GM11168 (cell line): ENCODE data around the gene RHOT2.

ENCODE experiments used
- in situ Hi-C: fragments of 300-500 bp; cut with MboI; formaldehyde crosslinking; loops from one replicate; pipeline ENCODE4 v1.12.0; 2022; ENCODE audit warnings: low sequenced_read_pairs; ENCODE audit not compliant: unreplicated experiment

Gene RHOT2

DNA sequence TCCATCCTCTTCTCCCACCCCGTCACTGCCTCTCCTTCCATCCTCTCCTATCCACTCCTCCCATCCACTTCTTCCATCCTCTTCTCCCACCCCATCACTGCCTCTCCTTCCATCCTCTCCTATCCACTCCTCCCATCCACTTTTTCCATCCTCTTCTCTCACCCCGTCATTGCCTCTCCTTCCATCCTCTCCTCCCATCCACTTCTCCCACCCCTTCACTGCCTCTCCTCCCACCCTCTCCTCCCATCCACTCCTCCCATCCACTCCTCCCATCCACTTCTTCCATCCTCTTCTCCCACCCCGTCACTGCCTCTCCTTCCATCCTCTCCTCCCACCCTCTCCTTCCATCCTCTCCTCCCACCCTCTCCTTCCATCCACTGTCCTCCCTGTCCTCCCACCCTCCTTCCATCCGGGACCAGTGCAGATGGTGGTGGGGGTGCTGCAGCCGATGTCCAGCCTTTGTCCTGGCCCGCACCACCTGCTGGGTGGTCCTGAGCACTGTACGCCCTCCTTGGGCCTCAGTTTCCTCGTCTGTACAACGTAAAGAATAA is 36.0 kb upstream of the RHOT2 start:
- in situ Hi-C loops, result no loop called here

DNA sequence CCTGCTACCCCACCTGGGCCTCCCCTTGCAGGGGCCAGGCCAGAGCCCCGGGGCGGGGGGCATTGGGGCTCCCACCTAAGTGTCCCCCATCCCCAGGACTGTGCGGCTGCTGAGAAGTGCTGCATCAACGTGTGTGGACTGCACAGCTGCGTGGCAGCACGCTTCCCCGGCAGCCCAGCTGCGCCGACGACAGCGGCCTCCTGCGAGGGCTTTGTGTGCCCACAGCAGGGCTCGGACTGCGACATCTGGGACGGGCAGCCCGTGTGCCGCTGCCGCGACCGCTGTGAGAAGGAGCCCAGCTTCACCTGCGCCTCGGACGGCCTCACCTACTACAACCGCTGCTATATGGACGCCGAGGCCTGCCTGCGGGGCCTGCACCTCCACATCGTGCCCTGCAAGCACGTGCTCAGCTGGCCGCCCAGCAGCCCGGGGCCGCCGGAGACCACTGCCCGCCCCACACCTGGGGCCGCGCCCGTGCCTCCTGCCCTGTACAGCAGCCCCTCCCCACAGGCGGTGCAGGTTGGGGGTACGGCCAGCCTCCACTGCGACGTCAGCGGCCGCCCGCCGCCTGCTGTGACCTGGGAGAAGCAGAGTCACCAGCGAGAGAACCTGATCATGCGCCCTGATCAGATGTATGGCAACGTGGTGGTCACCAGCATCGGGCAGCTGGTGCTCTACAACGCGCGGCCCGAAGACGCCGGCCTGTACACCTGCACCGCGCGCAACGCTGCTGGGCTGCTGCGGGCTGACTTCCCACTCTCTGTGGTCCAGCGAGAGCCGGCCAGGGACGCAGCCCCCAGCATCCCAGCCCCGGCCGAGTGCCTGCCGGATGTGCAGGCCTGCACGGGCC is 35.2 kb upstream of the RHOT2 start:
- in situ Hi-C loops, result no loop called here

DNA sequence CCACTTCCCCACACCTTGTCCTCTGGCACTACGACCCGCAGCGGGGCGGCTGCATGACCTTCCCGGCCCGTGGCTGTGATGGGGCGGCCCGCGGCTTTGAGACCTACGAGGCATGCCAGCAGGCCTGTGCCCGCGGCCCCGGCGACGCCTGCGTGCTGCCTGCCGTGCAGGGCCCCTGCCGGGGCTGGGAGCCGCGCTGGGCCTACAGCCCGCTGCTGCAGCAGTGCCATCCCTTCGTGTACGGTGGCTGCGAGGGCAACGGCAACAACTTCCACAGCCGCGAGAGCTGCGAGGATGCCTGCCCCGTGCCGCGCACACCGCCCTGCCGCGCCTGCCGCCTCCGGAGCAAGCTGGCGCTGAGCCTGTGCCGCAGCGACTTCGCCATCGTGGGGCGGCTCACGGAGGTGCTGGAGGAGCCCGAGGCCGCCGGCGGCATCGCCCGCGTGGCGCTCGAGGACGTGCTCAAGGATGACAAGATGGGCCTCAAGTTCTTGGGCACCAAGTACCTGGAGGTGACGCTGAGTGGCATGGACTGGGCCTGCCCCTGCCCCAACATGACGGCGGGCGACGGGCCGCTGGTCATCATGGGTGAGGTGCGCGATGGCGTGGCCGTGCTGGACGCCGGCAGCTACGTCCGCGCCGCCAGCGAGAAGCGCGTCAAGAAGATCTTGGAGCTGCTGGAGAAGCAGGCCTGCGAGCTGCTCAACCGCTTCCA is 34.4 kb upstream of the RHOT2 start:
- in situ Hi-C loops, result no loop called here

DNA sequence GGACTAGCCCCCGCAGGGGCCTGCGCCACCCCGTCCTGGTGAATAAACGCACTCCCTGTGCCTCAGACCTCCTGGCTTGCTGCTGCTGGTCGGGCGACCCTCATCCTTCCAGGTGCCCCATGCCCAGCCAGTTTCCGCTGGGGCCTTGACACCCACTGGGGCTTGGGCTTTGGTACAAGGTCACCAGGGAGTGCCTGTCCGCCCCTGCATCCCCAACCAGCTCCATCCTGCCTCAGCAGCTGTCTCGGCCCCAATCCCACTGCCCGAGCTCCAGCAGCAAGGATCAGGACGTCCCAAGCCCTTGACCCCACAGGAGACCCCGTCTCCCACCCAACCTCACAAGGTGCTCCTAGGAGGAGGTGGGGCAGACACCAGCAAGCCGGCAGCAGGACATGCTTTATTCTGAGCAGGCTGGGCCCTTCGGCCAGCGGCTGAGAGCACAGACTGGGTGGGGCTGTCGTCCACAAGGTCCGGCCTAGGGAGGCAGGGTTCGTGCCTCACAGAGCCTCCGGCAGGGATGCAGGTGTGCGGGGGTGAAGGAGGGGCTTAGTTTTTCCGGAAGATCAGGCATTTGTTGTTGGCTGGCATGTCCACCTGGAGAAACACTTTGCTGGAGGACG is 33.8 kb upstream of the RHOT2 start:
- in situ Hi-C loops, result no loop called here

DNA sequence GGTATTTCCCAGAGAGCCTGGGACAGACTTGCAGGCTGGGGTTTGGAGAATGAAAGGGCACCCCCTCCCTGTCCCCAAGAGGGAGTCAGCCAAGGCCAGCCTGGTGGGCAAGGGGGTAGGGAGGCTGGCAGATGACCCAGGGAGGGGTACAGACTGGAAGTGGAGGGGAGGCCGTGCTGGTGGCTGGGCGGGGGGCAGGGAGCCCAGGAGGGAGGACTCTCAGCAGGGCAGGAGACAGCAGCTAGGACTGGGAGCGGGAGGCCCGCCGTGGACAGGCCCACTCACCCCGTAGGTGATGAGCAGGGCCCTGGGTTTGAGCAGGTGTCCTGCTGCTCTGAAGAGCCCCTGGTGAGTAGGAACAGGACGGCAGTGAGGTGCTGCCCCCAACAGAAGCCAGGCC is 32.9 kb upstream of the RHOT2 start:
- in situ Hi-C loops, result no loop called here

DNA sequence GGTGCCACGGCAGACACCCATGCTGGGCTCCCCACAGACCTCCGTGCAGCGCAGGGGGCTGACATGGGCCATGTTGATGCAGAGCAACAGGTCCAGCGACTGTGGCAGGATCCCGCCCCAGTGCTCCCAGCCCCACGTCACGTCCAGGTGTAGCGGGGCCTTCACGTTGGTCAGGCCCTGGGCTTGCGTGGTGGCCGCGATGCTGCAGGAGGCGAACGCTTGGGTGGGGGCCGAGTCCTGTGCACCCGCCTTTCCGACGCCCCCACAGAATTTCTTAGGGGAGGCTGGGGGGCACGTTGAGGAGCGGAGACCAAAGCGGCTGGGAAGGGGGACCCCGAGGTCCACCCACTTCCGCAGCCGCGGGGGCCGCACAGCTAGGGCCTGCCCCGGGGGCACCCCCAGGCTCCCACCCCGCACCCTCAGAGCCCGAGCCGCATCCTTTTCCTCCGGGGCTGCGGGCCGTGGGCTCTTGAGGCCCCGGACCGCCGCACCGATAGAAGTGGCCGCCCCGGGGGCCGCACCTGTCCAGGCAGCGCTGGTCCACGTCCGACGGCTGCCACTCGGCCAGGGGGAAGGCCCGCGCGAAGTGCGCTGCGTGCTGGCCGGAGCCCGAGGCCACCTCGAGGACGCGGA is 32.2 kb upstream of the RHOT2 start:
- in situ Hi-C loops, result no loop called here

DNA sequence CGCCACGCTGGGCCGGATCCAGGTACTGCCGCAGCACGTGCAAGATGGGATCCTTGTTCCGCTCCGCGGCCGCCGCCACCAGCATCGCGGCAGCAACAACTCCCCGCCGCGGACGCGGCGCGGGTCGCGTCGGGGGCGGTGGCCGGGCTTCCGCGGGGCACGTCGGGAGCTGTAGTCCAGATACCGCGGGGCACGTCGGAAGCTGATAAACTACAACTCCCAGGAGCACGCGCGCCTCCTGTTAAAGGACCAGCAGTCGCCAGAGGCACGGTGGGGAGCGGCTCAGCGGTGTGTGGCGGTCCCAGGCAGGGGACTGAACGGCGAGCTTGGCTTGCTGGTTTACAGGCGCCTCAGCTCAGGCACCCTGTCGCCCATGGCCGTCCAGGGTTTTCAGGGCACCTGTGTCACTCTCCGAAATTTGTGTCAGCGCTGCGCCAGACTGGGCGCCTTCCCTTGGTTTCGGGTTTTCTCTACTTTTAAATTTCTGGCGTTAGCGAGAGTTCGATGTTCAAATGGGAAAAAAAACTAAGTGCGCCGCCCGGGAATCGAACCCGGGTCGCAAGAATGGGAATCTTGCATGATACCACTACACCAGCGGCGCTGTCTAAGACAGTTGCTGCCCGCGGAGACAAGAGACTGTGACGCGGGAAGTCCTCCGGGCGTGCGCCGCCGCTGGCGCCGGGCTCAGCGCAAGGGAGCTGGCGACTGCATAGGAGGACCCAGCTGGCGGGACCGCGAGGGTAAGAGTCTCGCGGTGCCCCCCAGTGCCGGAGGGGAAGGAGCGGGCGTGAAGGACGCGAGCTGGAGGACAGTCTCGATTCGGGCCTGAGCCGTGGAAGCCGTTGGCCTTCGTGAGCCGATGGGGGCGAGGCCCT is 31.5 kb upstream of the RHOT2 start, which contains the start of gene METTL26:
Gene METTL26 (minus strand): TSS at position 100 of the 875 bp plus-strand sequence. CDS start 15 bp downstream, at position 85.
- in situ Hi-C loops, result no loop called here

DNA sequence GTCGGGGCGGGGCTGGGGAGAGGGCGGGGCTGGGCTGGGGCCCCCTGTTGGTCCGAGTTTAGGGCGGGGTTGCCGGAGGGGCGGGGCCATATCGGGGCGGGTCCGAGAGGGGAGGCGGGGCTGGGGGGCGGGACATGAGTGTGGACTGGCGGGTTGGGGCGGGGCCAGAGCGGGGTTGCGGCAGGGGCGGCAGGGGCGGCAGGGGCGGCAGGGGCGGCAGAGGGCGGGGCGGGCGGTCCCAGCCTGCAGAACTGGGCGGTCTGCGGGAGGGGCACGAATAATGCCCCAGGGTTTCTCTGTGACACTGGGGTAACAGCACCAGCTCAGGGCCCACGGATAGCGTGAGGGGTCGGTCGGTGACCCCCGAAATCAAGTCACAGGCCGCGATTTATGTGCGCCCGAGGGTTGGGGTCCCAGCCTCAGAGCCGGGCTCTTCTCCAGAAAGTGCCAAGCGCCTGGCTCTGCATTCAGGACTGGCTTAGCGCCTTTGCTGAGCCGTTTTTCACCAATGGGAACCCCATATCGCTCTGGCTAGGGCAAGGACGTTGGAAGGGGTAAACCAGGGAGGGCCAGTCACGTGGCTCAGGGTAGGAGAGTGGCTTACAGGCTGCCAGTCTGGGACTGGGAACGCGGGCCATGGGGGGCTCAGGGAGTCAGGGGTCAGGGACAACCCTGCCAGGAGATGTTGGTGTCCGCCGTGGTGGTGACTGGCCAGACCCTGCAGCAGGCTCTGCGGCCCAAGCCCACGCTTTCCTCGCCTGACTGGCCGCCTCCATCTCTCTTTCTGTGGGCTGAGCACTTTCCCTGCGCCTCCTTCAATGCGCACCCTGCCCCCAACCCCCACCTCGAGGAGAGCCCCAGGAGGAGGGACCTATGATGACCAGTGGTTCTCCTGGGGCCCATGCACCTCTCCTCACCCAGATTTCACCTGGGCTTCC is 30.6 kb upstream of the RHOT2 start:
- in situ Hi-C loops, result no loop called here

DNA sequence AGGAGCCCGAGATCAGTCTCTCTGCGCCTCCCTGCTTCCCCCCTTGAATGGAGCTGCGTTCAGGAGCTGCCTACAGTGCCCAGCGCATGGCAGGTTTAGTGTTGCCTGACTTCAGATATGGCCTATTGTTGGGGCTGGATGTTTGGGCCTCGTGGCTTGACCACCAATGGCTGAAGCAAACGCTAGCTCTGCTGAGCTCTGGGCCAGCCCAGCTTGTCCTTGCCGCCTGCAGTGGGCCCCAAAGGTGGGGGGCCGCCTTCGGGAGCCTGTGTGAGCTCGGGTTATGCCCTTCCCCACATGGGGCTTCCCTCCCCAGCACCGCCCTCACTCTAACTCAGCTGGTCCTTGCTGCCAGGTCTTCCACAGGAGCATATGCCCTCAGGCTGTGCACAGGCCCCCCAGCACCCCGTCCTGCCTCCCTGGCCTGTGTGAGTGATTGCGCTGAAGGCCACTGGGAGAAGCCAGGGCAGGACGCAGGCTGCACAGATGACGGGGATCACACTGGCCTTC is 29.8 kb upstream of the RHOT2 start:
- in situ Hi-C loops, result no loop called here

DNA sequence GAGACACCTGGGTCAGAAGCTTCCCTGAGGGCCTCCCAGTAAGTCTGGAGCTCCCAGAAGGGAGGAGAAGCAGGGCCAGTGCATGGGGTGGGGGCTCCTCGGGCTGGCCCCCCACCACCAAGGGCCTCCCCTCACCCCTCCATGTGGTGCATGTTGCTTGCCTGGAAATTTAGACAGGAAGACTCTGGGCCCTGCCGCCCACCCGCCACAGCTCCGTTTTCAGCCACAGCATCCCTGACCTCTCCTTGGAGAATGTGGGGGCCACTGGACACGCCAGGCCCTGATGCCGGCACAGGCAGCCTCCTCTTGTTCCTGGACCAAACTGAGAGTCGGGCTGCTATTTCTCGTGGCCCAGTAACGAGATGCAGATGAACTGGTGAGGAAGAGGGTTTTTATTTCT is 29.1 kb upstream of the RHOT2 start:
- in situ Hi-C loops, result no loop called here

DNA sequence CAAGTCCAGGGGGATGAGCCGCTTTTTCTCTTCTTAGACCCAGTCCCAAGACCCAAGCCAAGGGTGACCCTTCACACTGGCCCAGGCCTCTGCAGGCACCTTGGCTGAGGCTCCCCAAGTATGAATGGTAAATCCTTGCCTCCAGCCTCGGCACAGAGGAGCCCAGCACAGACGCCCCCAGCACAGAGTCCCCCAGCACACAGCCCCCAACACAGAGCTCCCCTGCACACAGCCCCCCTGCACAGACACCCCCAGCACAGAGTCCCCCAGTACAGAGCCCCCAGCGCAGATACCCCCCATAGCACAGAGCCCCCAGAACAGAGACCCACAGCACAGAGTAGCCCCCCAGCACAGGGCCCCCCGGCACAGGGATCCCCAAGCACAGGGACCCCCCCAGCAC is 27.3 kb upstream of the RHOT2 start:
- in situ Hi-C loops, result no loop called here

DNA sequence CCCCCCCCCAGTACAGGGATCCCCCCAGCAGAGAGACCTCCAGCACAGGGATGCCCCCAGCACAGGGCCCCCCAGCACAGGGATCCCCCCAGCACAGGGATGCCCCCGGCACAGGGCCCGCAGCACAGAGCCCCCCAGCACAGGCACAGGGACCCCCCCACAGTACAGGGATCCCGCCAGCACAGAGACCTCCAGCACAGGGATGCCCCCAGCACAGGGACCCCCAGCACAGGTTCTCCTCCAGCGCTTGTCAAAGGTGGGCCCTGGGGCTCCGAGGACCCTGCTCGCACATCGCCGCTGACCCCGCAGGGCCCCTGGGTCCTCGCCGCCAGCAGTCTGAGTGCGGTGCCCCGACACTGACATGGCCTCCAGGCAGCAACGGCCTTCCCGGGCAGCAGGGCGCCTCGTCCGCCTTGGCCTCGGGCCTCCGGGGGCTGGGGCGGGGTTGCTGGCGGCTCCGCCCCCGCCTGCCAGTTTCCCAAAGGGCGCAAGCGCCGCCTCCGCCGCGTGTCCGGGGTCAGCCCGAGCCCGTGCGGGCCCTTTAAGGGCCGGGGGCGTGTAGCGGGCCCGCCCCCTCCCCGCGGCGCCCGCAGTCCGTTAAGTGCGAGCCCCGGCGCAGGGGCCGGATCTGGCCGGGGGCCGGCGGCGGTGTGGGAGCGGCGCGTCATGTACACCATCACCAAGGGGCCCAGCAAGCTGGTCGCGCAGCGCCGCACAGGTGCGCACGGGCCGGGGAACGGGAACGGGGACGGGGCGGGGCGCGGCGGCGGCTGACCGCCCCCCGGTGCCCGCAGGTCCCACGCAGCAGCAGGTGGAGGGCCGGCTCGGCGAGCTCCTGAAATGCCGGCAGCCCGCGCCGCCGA is 26.4 kb upstream of the RHOT2 start, which contains the start of gene MCRIP2:
Gene MCRIP2 (plus strand): TSS at position 503 of the 863 bp plus-strand sequence. CDS start 164 bp downstream, at position 667.
- in situ Hi-C loops, result no loop called here

DNA sequence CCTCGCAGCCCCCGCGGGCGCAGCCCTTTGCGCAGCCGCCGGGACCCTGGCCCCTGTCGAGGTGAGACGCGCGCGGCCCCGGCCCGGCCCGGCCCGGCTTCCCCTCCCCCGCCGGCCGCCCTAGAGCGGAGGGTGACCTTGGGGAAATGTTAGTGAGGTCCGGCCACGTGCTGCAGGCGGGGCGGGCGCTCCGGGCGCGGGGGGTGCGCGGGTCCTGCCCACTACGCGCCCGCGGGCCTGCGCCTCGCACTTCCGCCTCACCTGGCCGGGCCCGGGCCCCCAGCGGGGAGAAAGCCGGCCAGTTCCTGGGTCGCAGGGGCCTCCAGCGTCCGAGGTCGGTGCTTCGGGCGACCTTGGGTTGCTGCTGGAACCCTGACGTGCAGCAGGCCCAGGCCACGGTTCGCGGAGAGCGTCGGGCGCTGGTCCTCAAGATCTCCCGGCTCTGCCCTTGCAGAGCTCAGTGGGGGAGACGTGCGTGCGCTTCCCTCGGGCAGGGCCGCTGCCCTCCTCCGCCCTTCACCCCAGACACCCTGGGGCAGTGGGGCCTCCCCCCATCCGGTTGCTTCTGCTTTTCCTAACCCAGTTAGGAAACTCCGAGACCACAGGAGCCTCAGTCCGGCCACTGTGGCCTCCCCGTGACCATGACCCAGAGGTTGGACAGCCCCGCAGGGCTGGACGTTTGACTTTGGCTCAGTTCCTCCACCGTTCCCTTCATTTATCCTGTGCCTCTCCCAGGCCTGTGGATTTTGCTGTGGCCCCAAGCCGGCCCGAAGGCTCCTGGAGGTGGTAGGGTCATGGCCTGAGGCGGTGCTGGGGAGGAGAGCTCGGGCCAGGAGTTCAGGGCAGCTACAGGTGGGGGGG is 25.5 kb upstream of the RHOT2 start:
- in situ Hi-C loops, result no loop called here

DNA sequence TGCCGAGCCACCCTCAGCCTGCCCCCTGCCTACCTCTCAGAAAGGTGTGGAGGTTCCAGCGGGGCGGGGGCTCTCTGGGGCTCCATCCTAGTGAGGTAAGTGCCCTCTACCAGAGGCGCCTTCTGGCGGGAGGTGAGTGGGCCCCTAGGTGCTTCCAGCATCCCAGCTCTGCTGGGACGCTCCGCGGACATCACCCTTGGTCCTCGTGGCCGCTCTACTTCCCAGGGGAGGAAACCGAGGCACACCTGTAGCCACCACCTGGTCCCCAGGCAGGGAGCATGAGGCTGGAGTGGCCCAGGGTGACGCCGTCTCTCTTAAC is 24.9 kb upstream of the RHOT2 start:
- in situ Hi-C loops, result no loop called here

DNA sequence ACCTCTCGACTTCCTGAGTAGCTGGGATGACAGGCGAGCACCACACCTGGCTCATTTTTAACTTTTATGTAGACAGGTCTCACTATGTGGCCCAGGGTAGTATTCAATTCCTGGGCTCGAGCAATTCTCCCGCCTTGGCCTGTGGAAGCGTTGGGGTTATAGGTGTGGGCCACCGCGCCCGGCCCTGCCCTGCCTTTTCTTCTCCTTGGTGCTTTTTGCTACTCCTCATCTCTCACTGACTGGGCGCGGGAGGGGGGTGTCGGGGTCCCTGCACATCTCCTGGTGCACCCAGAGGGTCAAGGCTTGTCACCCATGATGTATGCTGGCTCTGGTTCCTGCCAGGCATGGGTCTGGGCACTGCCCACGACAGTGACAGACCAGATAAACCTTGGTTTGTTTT is 23.4 kb upstream of the RHOT2 start:
- in situ Hi-C loops, result no loop called here

DNA sequence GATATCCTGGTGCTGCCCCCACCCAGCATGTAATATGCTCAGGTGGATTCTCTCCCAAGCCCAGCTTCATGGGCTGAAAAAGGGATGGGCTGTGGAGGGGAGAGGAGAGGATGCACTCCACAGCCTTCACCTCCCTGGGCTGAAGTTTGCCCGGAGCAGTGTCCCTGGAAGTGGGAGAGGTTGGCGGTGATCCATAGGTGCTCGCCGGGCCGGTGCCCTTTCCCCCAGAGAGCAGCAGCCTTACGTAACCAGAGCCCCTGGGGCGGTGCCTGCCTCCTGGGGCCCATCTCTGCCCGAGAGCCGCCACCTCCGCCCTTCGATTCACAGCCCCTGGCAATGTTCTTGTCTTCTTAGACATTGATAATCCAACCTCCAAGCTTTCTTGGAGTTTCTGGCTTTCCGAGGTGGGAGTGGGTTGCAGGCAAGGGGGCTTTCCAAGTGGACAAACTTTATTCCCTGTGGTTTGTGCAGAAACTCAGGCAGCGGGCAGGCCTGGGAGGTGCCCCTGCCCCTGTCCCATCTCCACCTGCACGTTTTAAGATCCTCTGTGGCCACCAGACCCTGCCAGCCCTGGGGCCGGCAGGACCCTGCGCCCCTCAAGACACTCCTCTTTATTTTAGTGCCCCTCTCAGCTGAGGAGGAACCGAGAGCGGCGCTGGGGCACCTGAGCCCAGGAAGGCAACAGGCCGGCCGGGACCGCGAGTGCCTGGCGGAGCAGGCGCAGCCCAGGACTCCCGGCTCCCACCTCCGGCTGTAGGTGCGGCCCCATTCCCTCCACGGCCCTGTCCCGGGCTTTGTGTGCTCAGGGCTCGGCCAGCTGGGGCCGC is 21.9 kb upstream of the RHOT2 start:
- in situ Hi-C loops, result no loop called here
